ENCODE data around the gene ARHGAP4.
A peak's percentile ranks its signal among the peaks of the same experiment; 100 is the strongest.

ARHGAP4 gene

DNA sequence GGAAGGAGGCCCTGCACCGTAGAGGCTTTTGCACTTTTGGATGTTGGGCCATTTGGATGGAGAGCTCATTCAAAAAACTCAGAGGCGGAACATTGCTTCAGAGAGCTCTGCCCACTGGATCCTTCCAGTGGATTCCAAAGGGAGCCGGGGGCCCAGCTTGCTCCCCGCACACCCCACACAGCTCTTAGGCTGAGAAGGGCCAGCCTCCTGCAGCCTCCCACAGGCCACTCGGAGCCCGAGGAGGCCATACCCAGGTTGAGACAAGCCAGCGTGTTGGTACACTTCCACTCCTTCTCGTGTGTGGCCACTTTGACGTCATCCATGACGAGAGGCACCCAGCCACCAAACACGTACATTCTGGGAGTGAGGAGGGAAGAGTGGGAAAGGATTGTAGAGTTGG, 35.2 kb upstream of the ARHGAP4 start:
- no peak for DNase-seq

DNA sequence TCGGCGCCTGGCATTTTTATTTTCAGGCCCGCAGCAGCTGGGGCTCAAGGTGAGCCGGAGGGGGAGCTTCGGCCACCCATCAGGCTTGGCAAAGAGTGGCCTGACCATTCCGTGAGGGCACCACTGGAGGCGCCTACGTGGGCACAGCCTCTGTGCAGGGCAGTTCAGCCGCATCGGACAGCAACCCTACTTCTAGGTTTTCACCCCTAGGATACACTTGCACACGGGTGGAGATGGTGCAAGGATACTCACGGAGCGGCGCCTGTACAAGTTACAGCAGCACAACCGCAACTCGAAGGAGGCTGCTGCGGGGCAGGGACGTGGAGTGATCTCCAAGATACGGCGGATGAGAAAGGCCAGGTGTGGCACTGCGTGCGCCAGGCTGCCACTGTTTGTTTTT, 34.7 kb upstream of the ARHGAP4 start:
- DNase-seq, result no peak

DNA sequence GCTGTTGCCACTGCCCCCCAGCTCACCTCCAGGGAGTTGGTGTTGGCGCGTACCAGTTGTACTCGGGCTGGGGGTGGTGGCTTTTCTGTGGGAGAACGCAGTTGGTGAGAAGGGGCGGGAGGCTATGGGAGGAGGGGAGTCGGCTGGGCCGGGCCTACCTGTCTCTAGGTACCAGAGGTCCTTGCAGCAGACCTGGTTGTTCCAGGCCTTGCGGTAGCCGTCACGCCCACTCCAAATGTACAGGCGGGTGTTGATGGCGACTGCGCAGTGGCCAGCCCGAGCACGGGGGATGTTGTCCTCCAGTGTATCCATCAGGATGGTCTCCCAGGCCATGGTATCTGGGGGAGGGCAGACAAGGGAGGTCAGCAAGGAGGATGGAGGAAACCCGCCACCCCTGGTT, 34.0 kb upstream of the ARHGAP4 start:
- no peak for DNase-seq

DNA sequence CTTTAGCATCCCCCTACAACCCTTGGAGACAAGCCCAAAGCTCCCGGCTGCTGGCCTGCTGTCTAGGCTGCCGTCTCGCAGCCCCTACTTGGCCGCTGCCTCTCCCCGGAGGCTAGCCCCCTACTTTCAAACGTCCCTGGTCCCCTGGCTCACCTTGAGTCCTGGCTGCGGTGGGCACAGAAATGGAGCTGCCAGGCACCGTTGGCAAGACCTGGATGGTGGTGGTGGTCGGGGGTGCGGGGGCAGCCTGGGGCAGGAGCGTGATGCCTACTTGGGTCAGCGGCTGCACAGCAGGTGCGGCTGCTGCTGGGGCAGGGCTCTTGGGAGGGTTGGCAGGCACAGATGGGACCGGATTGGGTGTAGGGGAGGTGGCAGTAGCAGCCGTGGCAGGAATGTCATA, 33.6 kb upstream of the ARHGAP4 start:
- DNase-seq, result no peak

DNA sequence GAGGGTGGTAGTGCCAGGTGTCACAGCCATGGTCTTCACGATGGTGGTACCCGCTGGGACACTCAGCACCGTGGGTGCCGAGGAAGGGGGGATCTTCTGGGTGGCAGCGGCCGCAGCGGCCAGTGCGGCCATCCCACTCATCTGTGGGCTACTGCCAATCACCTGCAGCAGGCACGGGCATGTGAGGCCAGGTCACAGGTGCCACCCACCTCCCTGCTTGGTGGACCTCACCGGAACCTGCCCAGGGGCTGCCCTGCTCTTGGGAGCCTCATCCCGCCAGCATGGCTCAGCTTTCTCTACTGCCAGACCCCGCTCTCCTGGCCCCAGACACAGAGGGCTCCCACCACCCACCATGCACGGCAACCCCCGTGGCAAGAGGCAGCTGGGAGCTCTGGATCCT, 32.5 kb upstream of the ARHGAP4 start:
- DNase-seq, result no peak

DNA sequence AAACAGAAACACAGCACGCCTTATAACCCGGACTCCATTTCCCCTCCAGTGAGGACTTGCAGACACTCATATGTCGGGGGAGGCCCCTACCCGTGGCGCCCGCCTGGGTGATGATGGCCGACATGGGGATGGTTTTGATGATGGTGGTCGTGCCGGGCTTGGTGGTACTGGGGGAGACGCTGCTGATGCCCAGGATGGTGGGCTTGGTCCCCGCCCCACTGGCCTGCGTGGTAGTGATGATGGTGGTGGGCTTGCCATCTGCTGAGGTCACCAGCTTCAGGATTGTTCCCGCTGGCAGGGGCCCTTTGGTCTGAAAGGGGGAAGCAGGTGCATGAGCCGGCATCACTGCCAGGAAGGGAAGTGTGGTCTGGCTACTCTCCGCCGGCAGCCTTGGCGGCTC, 31.2 kb upstream of the ARHGAP4 start:
- no peak for DNase-seq

DNA sequence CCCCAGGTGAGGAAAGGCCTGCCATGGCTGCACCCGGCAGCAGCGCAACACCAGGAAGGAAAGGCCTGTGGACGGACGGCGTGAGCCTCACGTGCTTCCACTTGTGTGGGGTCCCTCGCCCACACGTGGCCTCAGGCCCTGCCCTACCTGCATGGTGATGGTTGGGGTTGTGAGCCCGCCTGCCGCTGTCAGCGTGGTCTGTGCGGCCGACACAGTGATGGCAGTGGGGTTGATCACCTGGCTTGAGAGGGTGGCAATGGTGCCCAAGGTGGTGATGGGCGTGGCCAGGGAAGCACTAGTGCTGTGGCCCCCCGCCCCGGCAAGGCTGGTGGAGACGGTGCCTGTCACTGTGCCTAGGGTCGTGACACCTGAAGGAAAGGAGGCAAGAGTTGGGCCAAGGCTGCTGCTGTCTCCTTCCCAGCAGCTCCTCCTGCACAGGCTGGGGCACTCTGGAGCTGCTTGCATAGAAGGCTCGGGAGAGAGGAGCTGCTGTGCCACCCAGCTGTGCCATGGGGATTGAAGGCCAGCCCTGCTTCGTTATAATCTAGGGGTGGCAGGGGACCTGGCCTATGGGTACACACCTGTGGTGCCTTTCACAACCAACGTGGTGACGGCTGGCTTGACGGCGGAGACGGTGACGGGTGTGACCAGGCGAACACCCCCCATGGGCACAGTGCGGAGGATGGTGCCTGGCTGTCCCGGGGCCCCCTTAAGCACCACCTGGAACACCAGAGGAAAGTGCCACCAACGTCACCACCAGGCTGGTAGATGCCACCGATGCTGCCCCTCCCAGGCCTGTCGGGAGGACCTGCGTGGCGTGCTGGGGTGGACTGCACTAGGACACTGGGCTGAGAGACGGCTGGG, 30.2 kb upstream of the ARHGAP4 start:
- no peak for DNase-seq

DNA sequence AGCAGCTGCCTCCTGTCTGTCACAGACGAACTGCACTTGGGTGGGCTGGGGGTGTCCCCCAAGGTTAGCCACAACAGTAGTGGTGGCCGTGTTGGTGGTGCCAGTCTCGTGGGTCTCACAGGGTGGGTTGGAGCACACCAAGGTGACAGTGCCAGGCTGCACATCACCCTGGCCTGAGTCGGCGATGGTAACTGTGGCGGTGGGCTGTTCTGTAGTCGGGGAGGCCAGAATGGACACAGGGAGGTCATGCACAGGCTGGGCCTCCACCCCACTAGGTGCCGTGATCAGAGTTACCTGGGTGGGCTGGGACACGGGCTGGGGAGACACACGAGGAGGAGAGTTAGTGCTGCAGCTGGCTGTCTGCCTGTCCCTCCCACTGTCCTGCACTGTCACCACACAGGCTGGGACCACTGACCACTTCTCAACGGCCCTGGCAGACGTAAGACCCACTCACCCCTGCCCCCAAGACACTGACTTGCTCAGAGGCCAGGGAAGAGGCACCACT, 29.2 kb upstream of the ARHGAP4 start:
- DNase-seq, result no peak

DNA sequence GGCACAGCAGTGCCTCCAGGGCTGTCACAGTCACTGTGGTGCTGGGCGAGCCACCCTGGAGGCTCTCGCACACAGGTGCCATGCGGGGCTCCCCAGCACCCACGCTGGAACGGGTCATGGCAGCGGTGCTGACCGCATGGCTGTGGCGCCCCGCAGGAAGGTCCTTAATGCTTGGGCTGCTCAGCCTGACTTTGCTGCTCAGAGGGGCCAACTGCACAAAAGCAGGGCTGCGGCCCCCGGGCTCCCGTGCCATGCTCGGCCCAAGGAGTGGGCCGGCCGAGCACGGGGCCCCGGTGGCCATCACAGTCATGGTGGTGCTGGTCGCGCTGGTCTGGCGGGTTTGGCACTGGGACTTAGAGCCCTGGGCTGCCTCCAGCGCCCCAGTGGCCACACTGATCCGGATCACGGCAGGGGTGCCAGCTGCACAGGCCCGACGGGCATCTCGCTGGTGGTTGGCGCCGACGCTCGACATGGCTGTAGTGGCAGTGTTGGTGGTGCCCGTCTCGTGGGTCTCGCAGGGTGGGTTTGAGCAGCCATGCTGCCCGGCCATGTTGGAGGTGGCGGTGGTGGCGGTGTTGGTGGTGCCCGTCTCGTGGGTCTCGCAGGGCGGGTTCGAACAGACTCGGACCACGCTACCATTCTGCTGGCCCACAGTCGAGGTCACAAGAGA, 28.6 kb upstream of the ARHGAP4 start:
- DNase-seq, result no peak

DNA sequence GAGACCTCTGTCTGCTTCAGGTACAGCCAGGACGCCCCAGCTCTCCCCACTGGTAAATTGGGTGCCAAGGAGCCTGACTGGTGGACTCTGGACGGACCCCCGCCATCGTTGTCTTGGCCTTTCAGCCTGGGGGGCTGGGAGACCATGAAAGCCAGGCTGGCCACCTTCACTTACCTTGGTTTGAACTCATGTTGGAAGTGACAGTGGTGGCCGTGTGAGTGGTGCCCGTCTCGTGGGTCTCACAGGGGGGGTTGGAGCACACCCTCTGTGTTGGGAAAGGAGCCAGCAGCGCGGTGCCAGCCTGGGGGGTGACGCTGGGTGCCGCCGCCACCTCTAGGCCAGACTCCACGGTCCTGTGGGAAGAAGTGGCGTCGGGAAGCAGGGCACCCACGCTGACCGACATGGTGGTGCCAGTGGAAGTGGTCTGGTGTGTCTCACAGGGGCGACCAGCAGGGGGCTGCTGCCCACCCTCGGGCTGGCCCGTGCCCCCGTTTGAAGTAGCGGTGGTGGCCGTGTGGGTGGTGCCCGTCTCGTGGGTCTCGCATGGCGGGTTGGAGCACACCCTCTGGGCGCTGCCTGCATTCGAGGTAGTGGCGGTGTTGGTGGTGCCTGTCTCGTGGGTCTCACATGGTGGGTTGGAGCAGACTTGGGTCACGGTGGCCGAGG, 28.0 kb upstream of the ARHGAP4 start:
- no peak for DNase-seq

DNA sequence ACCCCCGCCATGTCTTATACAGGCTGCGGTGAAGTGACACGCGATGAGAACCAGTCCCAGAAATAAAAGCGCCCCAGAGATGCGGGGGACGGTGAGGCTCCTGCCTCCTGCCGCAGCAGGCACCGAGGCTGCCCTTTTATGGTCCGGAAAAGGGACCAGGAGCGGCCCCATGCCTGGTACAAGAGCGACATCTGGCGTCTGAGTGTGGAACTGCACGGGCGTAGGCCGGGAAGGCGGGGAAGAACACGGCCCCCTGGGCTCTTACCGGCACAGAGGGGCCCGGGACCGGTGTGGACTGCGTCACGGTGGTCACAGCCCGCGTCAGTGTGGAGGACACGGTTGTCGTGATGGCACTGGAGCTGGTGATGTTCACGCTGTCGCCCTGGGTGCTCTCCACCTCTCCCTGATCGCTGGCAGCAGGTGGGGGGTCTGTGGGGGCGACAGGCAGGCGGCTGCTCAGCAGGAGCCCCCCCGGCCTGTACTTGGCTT, 27.3 kb upstream of the ARHGAP4 start:
- peak; percentile 81 for DNase-seq

DNA sequence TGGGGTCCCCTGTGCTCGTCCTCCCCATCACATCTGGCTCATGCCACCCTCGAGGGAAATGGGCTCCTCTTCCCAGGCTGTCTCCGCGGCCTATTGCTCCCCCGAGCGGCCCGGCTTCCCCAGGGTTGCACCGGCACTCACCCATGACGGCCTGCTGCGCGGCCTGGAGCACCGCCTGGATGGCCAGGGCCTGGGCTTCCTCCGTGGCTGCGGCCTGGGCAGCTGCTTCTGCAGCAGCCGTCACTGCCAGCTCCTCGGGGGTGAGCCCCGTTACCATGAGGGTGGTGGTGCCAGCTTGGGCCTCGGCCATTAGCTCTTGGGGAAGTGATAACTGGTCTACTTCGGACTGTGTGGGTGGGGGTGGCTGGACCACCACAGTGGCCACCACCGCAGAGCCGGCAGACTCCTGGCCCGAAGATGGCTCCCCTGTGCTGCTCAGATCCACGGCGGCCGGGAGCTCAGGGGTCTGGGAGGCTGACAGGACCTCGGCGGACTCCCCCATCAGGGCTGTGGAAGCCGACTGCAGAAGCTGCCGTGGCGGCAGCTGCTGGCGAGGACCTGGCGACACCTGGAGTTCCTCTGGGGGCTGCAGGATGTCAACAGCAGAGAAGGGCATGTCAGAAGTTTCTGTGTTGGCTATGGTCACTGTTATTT, 26.4 kb upstream of the ARHGAP4 start:
- DNase-seq, result no peak

DNA sequence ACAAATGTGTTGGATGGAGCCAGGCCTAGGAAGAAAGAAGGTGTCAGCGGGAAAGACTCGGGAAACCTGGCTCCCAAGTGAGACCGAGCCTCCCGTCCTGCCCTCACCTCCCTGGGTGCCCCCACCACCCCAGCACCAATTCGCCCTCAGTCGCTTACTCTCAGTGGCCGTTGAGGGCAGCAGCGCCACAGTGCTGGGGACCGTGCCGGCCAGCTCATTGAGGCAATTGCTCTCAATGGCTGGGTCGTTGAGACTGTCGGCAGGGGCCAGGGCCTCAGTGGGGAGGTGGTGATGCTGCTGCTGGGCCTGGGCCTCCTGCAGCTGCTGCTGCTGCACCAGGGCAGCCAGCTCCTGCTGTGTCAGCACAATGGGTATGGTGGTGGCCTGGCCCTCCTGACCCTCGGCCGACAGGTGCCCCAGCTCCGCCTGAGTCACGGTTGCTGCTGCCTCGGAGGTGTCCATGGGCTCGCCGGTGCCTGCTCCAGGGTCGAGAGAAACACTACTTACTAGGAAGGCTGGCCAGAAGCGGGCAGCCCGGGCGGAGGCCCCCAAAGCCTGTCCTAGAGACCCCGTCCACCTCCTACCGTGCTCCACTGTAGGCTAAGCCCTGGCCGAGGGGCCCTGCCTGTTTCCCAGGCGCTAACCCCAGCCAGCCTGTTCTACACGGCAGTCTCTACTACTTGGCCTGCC, 25.8 kb upstream of the ARHGAP4 start:
- no peak for DNase-seq

DNA sequence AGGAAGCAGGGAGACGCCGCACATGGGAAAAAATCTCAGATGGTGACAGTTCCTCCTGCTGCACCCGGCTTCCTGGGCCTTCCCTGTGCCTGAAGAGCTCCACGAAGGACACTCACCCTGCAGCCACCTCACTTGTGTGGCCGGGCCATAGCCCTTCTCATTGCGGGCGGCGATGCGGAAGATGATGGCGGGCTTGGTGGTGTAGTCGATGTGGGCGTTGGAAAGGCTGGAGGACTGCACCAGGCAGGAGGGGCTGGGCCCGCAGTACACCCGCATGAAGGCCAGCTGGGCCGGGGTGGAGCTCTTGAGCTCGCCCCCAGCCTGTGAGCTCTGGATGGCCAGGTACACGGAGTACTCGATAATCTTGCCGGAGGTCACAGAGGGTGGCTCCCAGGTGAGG, 24.1 kb upstream of the ARHGAP4 start:
- DNase-seq, result no peak

DNA sequence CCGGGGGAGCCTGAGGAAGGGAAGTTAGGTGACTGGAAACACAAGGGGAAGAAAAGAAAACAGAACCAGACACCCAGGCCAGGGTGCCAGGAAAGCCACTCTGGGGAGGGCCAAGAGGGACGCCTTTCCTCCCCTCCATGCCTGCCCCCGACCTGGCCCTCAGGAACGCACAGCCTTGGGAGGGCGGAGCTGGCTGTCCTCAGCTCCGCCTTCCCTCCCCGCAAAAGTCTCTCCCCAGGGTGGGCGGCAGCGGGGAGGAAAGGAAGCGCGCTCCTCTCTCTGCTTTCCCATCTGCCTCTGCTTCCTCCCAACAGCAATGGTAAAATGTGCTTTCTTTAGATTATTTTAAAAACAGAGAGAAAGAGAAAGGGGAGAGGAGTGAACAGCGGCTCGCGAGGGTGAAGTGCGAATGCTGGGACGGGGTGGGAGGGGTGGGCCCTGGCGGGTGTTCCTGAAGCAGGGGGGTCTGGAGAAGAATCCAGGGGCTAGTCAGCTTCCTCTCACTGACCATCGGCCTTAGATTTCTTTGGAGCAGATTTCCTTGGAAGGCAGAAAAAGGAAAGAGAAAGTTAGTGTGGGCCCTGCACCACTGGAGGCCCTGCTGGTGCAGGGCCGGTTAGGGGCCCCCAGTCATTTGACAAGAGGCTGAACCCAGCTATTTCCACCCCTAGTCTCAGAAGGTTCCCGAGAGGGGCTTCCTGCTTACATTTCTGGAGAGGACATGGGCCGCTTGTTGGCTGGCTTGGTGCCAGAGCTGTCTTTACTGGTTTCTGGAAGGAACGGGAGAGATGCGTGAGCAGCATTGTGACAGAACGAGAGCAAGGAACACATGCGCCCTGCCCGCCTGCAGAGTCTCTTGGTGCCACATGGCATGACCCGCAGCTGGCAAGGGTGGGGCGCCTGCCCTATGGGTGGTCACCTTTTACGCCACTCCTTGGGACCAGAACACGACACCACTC, 23.1 kb upstream of the ARHGAP4 start:
- DNase-seq, result no peak

DNA sequence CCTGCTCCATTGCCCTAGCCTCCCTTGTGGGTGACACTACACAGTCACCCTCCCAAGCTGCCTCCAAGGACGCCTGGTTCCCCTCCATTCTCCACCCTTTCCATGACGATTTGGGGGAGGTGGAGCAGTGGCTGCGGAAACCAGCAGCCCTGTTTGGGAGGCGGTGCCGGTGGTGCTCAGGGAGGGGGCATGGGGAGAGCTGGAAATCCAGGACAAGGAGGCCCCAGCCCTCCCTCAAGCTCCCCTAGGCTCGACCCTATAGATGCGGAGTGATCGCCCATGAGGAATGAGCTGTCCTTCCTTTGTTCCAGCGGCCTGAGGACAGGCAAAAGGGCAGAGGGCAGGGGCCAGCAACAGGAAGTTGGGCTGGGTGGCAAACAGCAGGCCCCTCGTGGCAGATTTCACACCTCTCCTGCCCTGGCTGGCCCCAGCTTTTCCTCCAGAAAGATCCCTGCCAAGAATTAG, 22.0 kb upstream of the ARHGAP4 start:
- no peak for DNase-seq

DNA sequence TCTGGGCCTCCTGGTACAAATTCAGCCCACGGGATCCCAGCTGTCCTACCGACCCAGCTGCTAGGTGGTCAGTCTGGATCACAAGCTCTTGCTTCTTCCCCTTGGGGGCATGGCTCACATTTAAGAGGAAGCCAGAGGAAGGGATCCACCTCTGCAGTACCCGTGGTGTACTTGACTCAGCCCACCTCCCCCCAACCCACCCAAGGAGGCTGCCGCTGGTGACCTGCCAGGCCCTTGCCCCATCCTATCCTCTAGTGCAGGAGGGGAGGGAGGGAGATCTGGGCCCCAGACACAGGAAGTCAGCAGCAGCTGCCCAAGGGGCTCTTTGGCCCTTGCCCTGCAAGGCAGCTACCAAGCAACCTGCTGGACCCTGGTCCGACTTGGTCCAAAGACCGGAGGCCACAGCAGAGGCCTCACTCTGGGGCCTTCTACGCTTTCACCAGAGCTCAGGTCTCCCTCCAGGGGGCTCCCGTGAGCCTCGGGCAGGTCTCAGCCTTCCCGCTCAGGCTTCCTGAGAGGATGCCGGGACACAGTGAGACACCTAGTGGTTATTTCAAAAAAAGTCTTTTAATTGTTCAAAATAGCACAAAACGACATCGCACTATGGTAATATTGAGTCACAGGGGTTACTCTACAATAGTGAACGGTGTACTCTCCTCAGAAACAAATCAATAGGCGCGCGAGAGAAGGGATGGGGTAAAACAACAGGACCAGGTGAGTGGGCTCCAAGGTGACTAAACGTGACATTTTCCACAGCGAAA, 21.1 kb upstream of the ARHGAP4 start:
- peak; percentile 85 for DNase-seq

DNA sequence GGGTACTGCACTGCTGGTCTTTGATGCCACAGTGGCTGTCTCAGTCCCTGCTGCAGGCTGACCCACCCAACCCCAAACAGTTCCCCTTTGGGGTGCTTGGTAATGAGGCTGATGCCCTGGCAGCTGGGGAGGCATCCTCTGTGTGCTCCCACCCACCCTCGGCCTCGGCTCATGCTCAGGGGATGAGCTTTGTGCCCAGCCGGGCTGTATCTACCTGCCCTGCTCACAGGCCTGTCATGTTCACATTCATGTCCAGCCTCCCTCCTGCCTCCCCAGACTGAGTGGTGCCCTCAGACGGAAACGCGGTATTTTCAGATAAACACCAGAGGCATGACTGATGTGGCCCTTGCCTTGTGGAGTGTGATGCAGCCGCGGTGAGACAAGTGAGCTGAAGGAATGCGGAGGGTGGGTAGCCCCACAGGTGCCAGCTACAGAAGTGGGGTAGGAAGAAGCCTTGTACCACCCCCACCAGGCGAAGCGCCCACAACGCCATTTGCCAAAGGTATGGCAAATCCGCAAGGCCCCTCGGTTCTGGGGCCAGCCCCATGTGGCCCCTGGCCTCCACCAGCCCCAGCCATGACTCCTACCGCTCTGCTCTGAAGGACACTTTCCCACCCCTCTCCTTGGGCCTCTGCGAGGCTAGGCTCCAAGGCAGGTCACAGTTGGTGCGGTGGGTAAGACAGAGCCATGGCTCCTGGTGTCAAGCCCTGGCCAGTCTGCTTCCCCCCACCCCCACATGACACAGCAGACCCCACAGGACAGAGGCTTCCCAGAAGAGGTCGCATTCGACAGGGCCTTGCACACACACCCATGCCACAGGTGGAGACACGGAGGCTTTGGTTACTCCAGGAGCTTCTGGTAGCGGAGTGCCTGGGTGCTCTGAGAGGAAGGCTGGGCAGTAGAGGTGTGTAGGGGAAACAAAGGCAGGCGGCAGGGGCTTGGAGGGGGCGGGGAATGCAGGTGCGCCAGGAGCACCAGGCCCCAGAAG, 20.2 kb upstream of the ARHGAP4 start:
- no peak for DNase-seq

DNA sequence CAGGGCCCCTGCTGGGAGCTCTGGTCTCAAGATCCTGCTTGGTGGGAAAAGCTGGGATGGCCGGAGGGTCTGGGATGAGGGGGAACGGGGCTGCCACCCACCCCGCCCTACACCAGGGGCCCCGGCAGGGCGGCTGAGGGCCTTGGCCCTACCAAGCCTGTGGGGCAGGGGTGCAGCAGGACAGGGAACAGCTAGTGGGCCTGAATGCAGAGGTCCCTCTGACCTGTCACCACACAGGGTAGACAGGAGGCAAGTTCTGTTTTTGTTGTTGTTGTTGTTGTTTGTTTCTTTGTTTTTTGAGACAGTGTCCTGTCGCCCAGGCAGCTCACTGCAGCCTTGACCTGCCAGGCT, 18.7 kb upstream of the ARHGAP4 start:
- no peak for DNase-seq

Data from CD4-positive, alpha-beta T cell treated with Interleukin-17A for 1 hour (primary cell).